Hindlimb muscle (tissue), 1 donor: Measurements from ENCODE around the gene VSTM4. TPM values are rescaled to one million over a fixed set of nuclear protein-coding genes. Genes with fewer than 3 reads are reported as not detected.

Experiments
- DNase-seq: peaks from one replicate; pipeline ENCODE4 v3.0.0-alpha.2; 2013
- polyA plus RNA-seq: library from polyadenylated mRNA; unstranded; fragments of 120-200 nt; gene quantifications from one replicate; pipeline ENCODE4 v1.2.1, GENCODE V29; 2013; ENCODE audit not compliant: insufficient read length

VSTM4 gene
- polyA plus RNA-seq, 1 donor = 53.3 TPM

- no peak for DNase-seq
These were observed 24.5 kb downstream of the VSTM4 start for GRCh38 chr10:49090696-49091380.

GRCh38 chr10:49090189-49090575 is 25.1 kb downstream of the VSTM4 start:
- no peak for DNase-seq

DNA sequence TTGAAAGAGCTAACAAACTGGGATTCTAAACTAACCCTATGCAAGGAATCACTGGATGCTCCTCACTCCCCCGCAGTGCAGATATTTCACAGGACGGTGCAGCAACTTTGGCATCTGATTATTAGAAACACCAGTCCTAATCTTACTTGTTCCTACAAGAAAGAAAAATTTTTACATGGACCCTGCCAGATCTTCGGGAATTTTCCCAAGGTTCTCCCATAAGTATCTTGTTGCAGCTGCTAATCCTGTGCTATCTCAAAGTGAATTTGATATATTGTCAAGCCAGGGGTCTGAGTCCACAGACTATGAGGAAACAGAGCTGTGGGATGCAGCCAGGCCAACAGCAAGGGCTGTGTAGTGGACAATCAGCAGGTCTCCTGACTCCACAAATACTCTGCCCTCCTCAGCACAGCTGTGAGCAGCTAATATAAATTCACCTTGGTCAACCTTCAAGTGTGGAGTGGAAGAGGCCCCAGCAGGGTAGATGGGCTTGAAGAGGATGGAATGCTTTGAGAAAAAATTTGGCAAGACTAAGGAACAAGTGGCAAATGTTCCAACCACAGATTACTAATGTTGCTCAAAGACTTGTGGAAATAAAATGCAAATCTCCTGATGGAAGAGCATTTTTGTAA is 25.6 kb downstream of the VSTM4 start:
- no peak for DNase-seq

- DNase-seq = no peak
These were observed 26.2 kb downstream of the VSTM4 start for GRCh38 chr10:49089152-49089551.

DNA sequence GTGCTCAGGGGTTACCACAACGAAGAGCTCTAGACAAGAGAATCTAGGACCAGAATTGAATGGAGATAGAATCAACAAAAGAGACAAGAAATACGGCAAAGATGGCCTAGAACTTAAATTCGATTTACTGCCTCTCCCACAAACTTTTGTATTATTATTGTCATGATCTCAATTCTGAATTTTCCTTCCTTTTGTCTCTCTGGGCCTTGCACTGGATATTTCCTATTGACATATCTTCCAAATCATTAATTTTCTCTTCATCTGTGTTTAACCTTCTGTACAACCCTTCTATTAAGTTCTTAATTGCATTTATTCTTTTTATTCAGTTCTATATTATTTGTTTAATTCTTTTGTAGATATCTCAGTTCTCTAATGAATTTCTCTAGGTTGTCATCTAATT is 28.4 kb downstream of the VSTM4 start:
- DNase-seq = no peak

- no peak for DNase-seq
These were observed 32.1 kb downstream of the VSTM4 start for GRCh38 chr10:49083261-49083660.

DNA sequence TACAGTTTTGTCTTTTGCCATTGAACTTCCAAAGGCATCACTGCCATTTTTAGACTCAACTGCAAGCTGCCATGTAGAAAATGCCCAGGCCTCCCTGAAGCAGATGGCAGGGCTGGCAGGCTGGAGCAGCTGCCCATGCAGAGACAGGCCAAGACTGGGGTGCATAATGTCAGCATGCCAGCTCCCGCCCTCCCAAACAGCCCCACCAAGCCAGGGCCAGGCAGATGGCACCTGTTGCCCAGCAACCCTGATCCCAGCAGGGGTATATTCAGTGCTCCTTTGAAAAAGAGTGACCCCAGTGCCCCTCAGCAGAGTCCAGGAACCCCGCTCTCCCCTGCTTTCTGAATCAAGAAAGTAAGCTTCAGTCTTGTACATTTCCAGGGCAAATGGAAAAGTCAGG is 32.6 kb downstream of the VSTM4 start:
- peak; percentile 49 for DNase-seq

- DNase-seq = no peak
These were observed 33.6 kb downstream of the VSTM4 start for GRCh38 chr10:49081547-49082275.

GRCh38 chr10:49080965-49081364 is 34.4 kb downstream of the VSTM4 start:
- DNase-seq = no peak

DNA sequence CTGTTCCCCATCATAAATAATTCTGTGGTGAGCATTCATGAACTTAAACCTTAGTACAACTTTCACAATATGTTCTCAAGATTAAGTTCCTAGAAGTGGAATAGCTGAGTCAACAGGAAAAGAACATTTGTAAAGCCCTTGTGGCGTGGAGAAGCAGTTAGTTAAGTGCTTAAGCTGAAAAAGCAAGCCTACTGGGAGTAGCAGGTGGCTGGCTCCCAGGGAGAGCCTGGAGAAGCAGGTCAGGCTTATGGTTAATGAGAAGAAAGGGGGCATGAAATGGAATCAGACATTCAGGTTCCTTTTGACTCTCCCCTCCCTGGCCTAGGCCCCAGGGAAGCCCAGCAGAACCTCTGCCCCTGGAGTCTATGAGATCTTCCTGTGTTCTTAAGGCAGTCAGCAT is 35.3 kb downstream of the VSTM4 start:
- DNase-seq = peak; percentile 38

DNA sequence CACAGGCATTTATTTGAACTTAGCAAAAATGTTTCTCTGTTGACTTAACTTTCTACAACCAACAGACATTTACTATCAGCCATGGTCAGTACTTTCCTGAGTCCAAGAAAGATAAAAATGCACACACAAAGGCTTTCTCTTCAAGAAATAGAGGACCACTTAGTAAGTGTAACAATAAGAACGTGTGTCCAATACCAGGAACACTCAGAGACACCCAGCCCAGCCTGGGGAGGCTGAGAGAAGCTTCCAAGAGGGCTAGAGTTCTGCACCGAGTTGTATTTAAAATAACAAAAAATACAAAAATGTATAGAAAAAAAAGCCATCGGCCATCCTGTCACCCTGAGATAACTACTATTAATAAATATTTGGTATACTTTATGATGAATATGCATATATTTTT is 35.8 kb downstream of the VSTM4 start:
- DNase-seq = no peak

GRCh38 chr10:49079072-49079471 is 36.2 kb downstream of the VSTM4 start:
- no peak for DNase-seq

- DNase-seq = no peak
These were observed 36.9 kb downstream of the VSTM4 start for GRCh38 chr10:49078433-49078832.

- no peak for DNase-seq
These were observed 38.4 kb downstream of the VSTM4 start for GRCh38 chr10:49076741-49077521.

GRCh38 chr10:49076319-49076718 is 39.0 kb downstream of the VSTM4 start:
- no peak for DNase-seq

DNA sequence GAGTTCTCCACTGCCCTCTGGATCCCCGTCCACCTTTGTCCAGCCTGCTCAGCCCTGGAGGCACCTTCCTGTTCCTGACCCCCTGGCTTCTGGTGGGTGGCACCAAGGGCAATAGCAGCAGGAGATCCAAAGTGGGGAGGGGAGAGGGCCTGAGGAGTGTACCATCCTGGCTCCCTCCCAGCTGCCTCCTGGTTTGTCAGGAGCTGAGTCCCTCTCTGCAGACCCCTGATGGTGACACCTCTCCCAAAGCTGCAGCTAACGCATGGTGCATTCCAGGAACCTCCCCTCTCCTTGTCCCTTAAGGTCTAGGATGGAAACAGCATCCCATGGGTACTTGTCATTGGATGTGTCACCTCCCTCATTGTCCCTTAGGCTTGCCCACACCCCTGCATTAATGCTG is 39.6 kb downstream of the VSTM4 start:
- no peak for DNase-seq

DNA sequence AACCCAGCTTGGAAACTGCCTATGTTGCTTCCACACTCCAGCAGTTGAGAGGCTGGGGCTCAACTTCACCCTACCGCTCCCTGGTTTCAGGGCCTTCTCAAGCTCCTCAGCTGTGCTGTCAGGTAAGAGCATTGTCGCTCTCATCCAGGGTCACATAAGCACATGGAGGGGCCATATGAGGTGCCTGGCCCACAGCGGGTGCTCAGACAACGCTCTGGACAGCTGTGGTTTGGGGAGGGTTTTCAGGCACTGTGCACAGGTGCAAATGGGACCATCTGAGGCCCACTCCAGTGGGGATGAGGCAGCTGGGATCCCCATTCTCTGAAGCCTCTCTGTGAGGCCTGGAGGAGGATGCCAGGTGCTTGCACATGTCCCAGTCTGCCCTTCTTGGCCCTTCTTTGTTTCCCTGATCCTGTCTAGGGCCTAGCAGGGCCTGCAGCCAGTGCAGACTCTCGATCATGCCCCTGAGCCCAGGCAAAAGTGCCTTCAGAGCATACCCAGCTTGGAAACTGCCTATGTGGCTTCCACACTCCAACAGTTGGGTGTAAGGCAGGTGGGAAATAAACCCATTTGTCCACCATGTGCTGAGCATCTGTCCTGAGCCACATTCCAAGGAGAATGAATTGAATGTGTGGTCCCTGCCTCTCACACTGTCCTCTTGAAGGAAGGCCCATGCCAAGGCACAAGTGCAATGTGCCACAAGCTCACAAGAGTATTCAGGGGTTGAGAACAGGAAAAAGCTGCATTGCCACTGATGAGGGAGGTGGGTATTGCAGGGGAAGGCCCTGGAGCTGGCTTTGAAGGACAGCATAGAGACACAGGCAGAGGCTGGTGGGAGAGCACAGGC is 40.3 kb downstream of the VSTM4 start:
- DNase-seq = no peak

DNA sequence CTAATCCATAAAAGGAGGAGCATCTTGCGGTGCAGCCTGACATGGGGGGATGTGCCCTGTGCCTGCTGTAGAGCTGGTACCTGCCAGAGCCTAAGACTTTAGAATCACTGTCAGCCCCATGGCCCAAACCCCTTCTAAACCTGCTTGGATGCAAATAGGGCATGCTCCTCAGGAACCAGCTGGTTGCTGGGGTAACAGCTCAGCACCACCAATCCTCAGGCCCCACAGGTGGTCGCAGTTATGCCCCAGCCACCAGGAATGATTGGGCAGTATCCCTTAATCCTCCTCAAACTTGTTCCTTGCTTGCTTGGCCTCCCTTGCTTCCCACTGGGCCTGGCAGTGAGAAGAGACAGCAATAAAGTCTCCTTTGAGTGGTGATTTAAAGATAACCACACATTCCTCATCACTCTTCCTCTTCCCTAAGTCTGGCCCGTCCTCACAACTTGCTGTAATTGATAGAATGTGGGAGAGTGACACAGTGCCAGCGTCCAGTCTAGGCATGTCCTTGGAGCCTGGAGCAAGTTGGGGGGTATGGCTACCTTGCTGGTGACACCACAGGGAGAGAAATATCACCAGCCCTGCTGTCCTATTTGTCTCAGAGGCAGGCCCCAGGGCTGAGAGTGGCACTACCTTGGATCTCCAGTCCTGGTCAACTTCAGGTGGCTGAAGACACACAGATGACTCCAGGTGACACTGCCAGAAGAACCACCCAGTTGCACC is 43.0 kb downstream of the VSTM4 start:
- no peak for DNase-seq

GRCh38 chr10:49071160-49071761 is 44.1 kb downstream of the VSTM4 start:
- no peak for DNase-seq

DNA sequence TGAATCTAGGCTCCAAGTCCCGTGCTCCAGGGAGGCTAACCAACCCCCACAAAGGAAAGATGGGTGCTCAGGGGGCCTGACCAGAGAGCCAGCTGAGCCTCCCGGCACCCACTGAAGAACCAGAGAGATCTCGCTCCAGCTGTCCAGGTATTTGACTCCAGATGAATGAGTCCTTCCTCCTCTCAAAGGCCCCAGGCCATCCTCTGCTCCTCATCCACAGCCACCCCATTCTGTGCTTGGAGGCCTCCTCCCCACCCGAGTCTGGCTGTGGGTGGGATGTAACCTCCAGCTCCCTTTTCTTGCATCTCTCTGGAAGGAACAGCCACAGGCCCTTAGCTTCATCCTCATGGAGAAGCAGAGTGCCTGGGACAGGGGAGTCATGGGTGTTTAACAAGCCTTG is 44.6 kb downstream of the VSTM4 start:
- no peak for DNase-seq

DNA sequence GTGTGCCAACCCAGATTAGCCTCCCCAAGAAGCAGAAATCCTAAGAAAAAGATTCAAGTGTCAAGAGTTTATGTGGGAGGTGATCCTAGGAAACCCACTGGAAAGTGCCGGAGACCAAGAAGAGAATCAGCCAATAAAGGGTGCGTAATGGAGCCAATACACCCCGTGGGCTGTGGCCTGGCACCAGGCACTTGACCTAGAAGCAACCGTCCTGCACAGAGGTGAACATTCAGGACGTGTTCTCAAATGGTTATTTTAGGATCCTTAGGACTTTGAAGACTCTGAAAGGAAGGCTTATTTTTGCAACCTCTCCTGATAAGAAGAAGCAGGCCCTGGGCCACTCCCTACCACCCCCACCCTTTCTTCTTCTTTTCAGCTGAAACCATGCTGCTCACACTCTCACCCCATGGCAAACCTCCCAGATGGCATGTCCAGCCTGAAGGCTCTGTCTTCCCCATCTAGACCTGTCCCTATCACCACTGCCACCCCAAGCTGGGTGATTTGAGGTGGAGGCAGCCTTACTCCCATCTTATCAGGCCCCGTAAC is 46.6 kb downstream of the VSTM4 start:
- no peak for DNase-seq
